Activated CD8-positive, alpha-beta T cell treated with anti-CD3 and anti-CD28 coated beads, Interleukin-2, amount 10 ng/mL, durations not matched to agents 7 days and 5 days (primary cell): Measurements from ENCODE around the gene PELI1. TPM values are rescaled to one million over a fixed set of nuclear protein-coding genes. Genes with fewer than 3 reads are reported as not detected.

ENCODE experiments used
- ATAC-seq: fragments of 150-1000 bp; cut with Tn5 transposase; one replicate; pipeline ENCODE4 v1.10.0; 2021; ENCODE audit warnings: moderate library complexity
- CTCF ChIA-PET: fragments of 350-600 bp; sonication (Branson Sonifier 250); formaldehyde crosslinking; loops from one replicate; lab custom pipeline; 2021; ENCODE audit warnings: antibody characterized with exemption; lab: Charles Lee
- POLR2A ChIA-PET: fragments of 350-600 bp; sonication (Branson Sonifier 250); formaldehyde crosslinking; loops from one replicate; lab custom pipeline; 2021; ENCODE audit warnings: antibody characterized with exemption; lab: Charles Lee
- DNase-seq: peaks from one replicate; pipeline ENCODE4 v3.0.0-alpha.2; 2020
- H3K27ac Mint-ChIP-seq: one replicate; pipeline ENCODE4 v1.8.0; 2021; ENCODE audit warnings: mild to moderate bottlenecking, mixed read lengths
- H3K27me3 Mint-ChIP-seq: one replicate; pipeline ENCODE4 v1.8.0; 2021; ENCODE audit warnings: low read depth, mixed read lengths
- H3K36me3 Mint-ChIP-seq: one replicate; pipeline ENCODE4 v1.8.0; 2021; ENCODE audit warnings: low read depth, mixed read lengths
- H3K4me1 Mint-ChIP-seq: one replicate; pipeline ENCODE4 v1.8.0; 2021; ENCODE audit warnings: low read depth, mixed read lengths
- H3K4me3 Mint-ChIP-seq: one replicate; pipeline ENCODE4 v1.8.0; 2021; ENCODE audit warnings: mild to moderate bottlenecking, mixed read lengths
- H3K9me3 Mint-ChIP-seq: one replicate; pipeline ENCODE4 v1.8.0; 2022; ENCODE audit warnings: mixed read lengths; ENCODE audit not compliant: insufficient read depth
- total RNA-seq, 2 experiments: library from RNA; stranded (reverse); gene quantifications; one replicate each; pipeline ENCODE4 v1.2.3, GENCODE V29; 2021

PELI1 gene
- total RNA-seq, 2 experiments from 2014 or later = 21.1 to 21.9 TPM

DNA sequence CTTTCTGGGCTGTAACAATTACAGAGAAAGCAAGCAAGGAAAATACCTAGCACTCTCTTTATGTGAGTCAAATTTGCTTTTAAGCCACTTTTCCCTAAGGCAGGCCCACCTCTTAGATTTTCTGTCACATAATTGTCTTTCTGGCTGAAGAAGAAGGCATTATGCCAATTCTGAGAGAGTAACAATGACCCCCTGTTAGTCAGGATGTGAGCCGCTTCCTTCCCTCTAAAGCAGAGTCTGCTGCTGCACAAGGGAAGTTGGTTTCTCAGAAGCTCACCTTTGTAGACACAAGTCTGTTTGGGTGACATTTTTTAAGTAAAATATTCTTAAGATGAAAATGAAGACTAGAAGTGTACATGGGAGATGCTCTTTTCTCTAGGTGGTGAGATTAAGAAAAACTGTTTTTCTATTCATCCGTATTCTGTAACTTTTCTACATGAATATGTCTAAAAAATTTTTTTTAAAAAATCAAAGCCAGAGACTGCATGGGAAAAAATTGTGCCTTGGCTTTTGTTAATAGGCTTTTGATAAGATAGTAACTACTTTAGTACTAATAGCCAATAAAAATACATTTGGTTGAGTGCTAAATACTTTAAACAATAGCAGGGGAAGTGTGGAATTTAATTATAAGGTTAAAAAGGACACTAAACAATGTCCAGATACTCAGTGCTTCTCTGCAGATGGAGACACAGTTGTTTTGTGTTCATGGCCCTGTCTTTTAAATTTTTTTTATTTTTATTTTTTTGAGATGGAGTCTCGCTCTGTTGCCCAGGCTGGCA lies 91.6 kb downstream of the PELI1 start:
- ATAC-seq = peak; percentile 35
- H3K27ac Mint-ChIP-seq = no peak overlapping the region

DNA sequence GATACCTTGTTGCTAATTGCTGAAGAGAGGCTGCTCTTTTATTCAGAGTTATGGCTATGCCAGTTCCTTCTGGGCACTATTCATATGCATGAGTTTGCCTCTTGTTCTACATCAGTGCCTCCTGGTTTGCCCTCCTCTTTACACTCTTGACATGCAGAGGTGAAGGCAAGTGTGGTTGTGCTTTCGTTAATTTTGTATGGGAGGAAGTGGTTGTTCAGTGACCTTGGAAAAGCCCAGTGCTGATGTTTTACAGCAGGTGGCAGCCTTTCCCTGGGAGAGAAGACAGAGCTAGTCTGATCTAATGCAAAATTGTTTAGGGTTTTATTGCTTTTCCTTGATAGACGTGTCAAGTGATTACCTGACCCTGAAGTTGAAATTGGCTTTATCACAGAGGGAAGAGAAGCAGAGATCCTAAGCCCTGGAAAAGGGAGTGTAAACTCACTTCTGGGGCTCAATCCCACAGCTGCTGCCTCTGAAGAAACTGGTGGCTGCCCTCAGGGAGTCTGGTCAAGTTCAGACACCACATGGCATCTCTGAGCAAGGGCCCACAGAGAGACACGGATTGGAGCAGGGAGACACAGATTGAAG lies 94.5 kb downstream of the PELI1 start:
- Mint-ChIP-seq H3K9me3 (no peaks in the 10 kb centered on the region), H3K4me3 (no peak overlapping the region), H3K27me3 (no peaks in the 10 kb centered on the region), H3K4me1 (peaks cover 38% of the 10 kb centered on the region), H3K27ac (peak overlapping the region; percentile 21), H3K36me3 (no peaks in the 10 kb centered on the region)
- peak; percentile 93 for ATAC-seq
- DNase-seq = peak; percentile 83
- ChIA-PET CTCF (interaction anchor here (0.6 to 13.6 kb wide), 43 partner anchors 10 to 597 kb away, joined by 3 to 321 read pairs (median 4); partner anchors contain the start of gene AFTPH), POLR2A (interaction anchor here (0.8 to 1.3 kb wide), 3 partner anchors 31 to 278 kb away, joined by 3 to 13 read pairs (median 3); no protein-coding TSS in a partner anchor)

More for the DNA sequence above, 91.6 kb downstream of the PELI1 start:
- ChIA-PET CTCF (interaction anchor here (0.7 to 13.6 kb wide), 3 partner anchors 10 to 287 kb away, joined by 3 to 321 read pairs (median 4); no protein-coding TSS in a partner anchor), POLR2A (no interaction called here)
- Mint-ChIP-seq H3K36me3 (no peaks in the 10 kb centered on the region), H3K27me3 (no peaks in the 10 kb centered on the region), H3K4me1 (peaks cover 40% of the 10 kb centered on the region), H3K4me3 (no peak overlapping the region), H3K9me3 (no peaks in the 10 kb centered on the region)
- peak; percentile 35 for DNase-seq

DNA sequence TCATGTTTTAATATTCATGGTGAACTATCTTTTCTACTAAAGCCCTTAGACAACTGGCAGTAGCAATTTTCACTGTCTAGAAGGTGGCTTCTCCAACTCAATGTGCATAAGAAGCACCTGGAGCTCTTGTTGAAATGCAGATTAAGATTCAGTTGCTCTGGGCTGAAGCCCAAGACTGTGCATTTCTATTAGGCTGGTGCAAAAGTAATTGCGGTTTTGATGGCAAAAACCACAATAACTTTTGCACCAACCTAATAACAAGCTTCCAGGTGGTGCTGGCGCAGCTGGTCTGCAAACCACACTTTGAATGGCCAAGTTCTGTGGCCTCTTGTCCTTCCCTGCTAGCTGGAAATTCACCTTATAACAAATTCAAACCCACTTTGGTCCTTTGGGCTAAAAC lies 98.3 kb downstream of the PELI1 start:
- Mint-ChIP-seq H3K4me1 (peaks cover 10% of the 10 kb centered on the region), H3K27ac (no peak overlapping the region), H3K4me3 (no peak overlapping the region), H3K9me3 (no peaks in the 10 kb centered on the region), H3K27me3 (no peaks in the 10 kb centered on the region), H3K36me3 (no peaks in the 10 kb centered on the region)
- ATAC-seq (no peak), DNase-seq (no peak)
- POLR2A ChIA-PET = no interaction called here
- CTCF ChIA-PET = interaction anchor here (1.1 to 13.6 kb wide), 2 partner anchors 24 to 283 kb away, joined by 4 to 321 read pairs; no protein-coding TSS in a partner anchor

Other genes starting within 250 kb of the PELI1 start
- 10 to 100 TPM; 13.4 to 14.3 TPM for gene VPS54, start 125.0 kb downstream of the PELI1 start, total RNA-seq